Mucosa of descending colon (tissue), 3 donors: ENCODE measurements around the gene ZDHHC19. TPM values are rescaled to one million over a fixed set of nuclear protein-coding genes. Genes with fewer than 3 reads are reported as not detected.

Source experiments
- ATAC-seq: fragments of 200-7000 bp; cut with Tn5 transposase; one replicate; pipeline ENCODE4 v1.9.1; 2020; ENCODE audit warnings: mild to moderate bottlenecking, moderate library complexity
- DNase-seq, 3 donors: peaks; one replicate each; pipeline ENCODE4 v3.0.0-alpha.2; 2020
- H3K36me3 ChIP-seq: fragments of 200-600 bp; one replicate; pipeline ENCODE4 v1.8.0; 2021; ENCODE audit warnings: low read depth, mild to moderate bottlenecking
- H3K4me1 ChIP-seq: fragments of 200-600 bp; one replicate; pipeline ENCODE4 v1.8.0; 2021; ENCODE audit warnings: low read depth, mild to moderate bottlenecking
- H3K4me3 ChIP-seq: fragments of 200-600 bp; one replicate; pipeline ENCODE4 v1.8.0; 2021; ENCODE audit warnings: mild to moderate bottlenecking
- H3K9me3 ChIP-seq: fragments of 200-600 bp; one replicate; pipeline ENCODE4 v1.8.0; 2021; ENCODE audit warnings: mild to moderate bottlenecking
- CTCF ChIP-seq: fragments of 200-600 bp; IDR thresholded peaks from one replicate; pipeline ENCODE4 v1.8.0; 2022; ENCODE audit warnings: antibody characterized with exemption, mild to moderate bottlenecking
- intact Hi-C, 2 donors: fragments of 100-400 bp; cut with DNase I in 1 of 2; cut with micrococcal nuclease in 1 of 2; formaldehyde crosslinking; loops; one replicate each; pipeline versions ENCODE4 v1.11.0 to v1.11.1; 2022; cut with DNase I, micrococcal nuclease
- long read RNA-seq, 2 donors: library from polyadenylated mRNA; unstranded; transcript quantifications; one replicate each; pipeline ENCODE4 v2.0.0, GENCODE V29; 2019 to 2021
- total RNA-seq, 3 donors: library from RNA; stranded (reverse); fragmentation: NEBNext Ultra II Directional in 2 of 3; extraction: Animal tissue kit (Norgen Biotek cat#: 25700) in 2 of 3; gene quantifications; one replicate each; pipeline versions ENCODE4 v1.2.1 to v1.2.4, GENCODE V29; 2021 to 2023
- donor health status: DM: no; HTN: no; CAD: no; lungs with moderate emphysema.
- donor health status: DM: no; HTN: no; CAD: no.
- donor health status: DM: no; HTN: yes; CAD: no.

Gene ZDHHC19
- not detected for total RNA-seq
- long read RNA-seq, donor 1 = 0 reads
- long read RNA-seq, donor 2 = 0 reads

GRCh38 chr3:196210673-196211556 lies at the start of gene ZDHHC19:
TSS of gene ZDHHC19 (minus strand) at chr3:196211400. CDS start at chr3:196211315, 85 bp downstream.
- Histone ChIP-seq H3K36me3 (no peaks in the 10 kb centered on the region), H3K4me3 (no peak within 1 kb of the TSS), H3K9me3 (no peaks in the 10 kb centered on the region), H3K4me1 (peaks cover 3% of the 10 kb centered on the region)
- intact Hi-C loops = no loop called here
- DNase-seq = peak in 1 of 3 donors; percentile 37
- ATAC-seq = no peak
- TF ChIP-seq CTCF = no peak

GRCh38 chr3:196260784-196261183 lies 49.6 kb upstream of the ZDHHC19 start:
- no peak overlapping the region for H3K4me3 ChIP-seq
- H3K36me3 ChIP-seq = no peaks in the 10 kb centered on the region
- intact Hi-C loops = no loop called here
- ATAC-seq (no peak), DNase-seq (no peak)
- TF ChIP-seq CTCF = no peak
- no peaks in the 10 kb centered on the region for H3K9me3 ChIP-seq
- H3K4me1 ChIP-seq = peaks cover 2% of the 10 kb centered on the region

- intact Hi-C loops = loop anchor here in 1 of 2 donors (10.0 kb wide), 1 partner anchor 259 kb away; the partner anchor contains the start of gene SMCO1
- DNase-seq (no peak), ATAC-seq (no peak)
- no peak for TF ChIP-seq CTCF
- H3K4me3 ChIP-seq = no peak overlapping the region
- peaks cover 10% of the 10 kb centered on the region for H3K4me1 ChIP-seq
- H3K36me3 ChIP-seq = no peaks in the 10 kb centered on the region
- H3K9me3 ChIP-seq = no peaks in the 10 kb centered on the region
Measured at GRCh38 chr3:196255776-196256175, 44.6 kb upstream of the ZDHHC19 start.

- no peaks in the 10 kb centered on the region for H3K9me3 ChIP-seq
- H3K4me3 ChIP-seq = no peak overlapping the region
- DNase-seq (no peak), ATAC-seq (peak; percentile 84)
- intact Hi-C loops = loop anchor here in 1 of 2 donors (10.0 kb wide), 1 partner anchor 260 kb away; the partner anchor contains the start of gene SMCO1
- no peaks in the 10 kb centered on the region for H3K36me3 ChIP-seq
- peaks cover 10% of the 10 kb centered on the region for H3K4me1 ChIP-seq
- TF ChIP-seq CTCF = no peak
Measured at GRCh38 chr3:196254376-196255283, 43.4 kb upstream of the ZDHHC19 start.

GRCh38 chr3:196251918-196252317 lies 40.7 kb upstream of the ZDHHC19 start:
- intact Hi-C loops = loop anchor here in 1 of 2 donors (10.0 kb wide), 1 partner anchor 263 kb away; the partner anchor contains the start of gene SMCO1
- ATAC-seq (peak; percentile 48), DNase-seq (no peak)
- H3K36me3 ChIP-seq = no peaks in the 10 kb centered on the region
- peaks cover 10% of the 10 kb centered on the region for H3K4me1 ChIP-seq
- no peak for TF ChIP-seq CTCF
- no peak overlapping the region for H3K4me3 ChIP-seq
- no peaks in the 10 kb centered on the region for H3K9me3 ChIP-seq
